NCI-H128 (cell line): ENCODE results near the gene PLCH2.
A peak's percentile ranks its signal among the peaks of the same experiment; 100 is the strongest.
"Not testable (repeated sequence)": the region's sequence is repeated elsewhere in the genome, so short reads cannot be mapped to it uniquely, and the experiment has no call there.

Experiments
- DNase-seq: peaks from one replicate; lab custom pipeline; 2025; ENCODE audit not compliant: unreplicated experiment; lab: John Stamatoyannopoulos, UW

PLCH2 gene

GRCh38 chr1:2542246-2542915, 66.3 kb downstream of the PLCH2 start:
- no peak for DNase-seq

DNA sequence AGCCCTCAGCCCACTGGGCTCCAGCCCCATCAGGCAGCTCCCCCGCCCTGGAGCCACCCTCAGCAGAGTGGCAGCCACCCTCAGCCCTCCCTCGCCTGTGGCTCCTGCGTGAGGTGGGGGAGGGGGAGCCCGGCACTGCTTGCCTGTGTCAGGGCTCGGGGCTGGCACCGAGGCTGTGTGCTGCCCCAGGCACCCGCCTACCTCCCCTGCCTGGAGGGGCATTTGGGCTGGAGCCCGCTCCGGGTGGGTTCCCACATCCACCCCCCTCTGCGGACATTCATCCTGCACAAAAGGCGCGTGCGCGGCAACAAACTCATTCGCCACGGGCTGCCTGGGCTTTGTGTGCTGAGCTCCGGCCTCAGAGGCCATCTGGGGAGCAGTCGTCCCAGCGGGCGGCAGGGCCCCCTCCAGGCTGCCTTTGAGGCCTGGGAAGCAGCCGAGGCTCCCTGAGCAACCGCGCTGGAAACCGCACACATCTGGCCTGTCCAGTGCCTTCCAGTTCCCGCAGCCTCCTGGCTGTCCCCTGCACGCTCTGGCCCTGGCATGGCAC, 67.5 kb downstream of the PLCH2 start:
- DNase-seq, result no peak

DNA sequence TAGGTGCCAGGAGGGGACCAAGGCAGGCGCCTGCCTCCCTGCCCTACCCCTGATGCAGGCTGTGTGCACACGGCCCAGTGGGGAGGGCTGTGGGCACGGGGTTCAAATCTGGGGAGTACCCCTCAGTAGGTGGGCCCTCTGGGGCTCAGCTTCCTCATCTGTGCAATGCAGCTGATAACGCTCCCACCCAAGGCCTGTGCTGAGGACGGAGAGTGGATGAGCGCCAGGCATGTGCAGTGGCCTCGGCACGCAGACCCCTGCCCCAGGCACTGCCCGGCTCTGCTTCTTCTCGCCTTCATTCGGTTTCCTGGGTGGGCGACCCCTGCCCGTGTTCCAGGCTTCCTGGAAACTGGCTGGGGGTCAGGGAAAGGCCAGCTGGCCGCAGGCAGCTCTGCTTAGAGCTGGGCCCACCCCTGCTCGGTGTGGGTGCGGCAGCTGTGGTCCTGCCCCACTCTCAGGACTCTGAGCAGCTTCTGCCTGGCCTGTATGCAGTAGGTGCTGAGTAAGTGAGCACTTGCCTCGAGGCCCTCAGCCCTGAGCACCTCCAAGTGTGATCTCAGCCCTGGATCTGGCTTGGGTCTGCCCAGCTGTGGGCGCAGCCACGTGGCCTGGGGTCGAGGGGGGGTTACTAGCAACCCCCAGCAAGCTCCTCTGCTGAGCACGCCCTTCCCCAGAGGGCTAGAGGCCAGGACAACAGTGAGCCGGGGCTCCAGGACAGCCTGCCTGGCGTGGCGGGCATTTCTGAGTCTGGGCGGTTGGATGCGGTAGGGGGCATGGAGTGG, 68.2 kb downstream of the PLCH2 start:
- DNase-seq, result no peak

DNA sequence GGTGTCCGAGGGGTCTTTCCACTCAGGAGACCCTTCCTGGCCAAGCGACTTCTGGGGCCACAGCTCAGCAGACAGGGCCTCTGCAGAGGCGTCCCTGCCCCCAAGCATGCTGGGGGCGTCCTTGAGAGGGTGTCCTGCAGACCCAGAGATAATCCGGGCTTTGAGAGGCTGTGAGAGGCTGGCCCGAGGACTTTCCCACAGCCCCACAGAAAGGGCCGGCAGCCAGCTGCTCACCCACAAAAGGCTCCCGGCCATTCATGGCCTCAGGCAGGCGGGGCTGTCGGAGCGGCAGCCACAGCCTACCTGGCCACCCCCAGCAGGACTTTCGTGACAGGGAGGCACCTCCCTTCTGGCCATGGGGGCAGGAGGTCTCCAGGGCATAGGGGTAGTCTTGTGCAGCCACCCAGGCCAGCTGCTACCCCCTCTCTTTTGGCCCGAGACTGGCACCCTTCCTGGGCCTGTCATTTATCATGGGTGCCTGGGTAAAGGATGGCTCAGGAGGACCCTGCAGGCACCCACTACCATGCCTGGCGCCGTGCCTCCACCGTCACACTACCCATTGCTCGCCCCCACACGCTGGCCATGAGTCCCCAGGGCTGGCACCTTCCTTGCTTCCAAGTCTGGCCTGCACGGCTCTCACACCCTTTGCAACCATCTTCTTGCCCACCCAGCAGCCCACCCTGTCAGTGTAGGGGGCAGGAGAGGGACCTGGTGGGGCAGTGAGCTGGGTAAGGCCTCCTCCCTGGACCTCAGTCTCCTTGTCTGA, 69.0 kb downstream of the PLCH2 start:
- no peak for DNase-seq

- no peak for DNase-seq
These were observed 69.8 kb downstream of the PLCH2 start for GRCh38 chr1:2545754-2546514.

DNA sequence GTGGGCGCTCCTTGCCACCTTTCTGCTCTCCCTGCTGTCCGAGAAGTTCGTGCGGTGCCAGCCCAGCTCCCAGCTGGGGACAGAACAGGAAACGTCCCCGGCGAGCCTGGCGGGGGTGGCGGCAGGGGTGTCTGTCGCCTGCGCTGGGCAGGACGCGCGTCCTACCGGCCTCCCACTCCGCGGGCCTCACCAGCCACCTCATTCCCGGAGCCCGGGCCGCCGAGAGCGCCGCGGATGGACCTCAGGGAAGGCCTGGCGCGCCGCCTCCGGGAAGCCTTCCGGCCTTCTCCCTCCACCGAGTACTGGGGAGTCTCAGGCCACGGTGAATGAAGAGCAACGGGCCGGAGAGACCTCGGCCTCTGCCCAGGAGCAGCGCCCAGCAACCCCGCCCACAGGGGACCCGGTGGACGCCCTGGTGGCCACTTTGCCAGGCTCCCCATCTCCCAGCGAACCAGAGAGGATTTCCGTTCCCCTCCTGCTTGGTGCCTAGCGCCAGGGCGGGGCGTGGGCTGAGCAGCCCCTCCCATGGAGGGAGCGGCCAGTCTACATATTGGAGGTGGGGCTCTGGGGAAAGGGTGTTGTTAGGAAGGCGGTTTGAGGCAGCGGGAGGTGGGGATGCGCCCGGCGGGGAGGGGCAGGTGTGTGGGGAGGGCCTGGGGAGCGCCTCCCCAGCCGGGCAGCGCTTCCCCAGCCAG, 70.6 kb downstream of the PLCH2 start:
- no peak for DNase-seq

GRCh38 chr1:2547210-2548067, 71.3 kb downstream of the PLCH2 start:
- DNase-seq, result no peak

GRCh38 chr1:2548068-2548589, 72.0 kb downstream of the PLCH2 start:
- DNase-seq, result peak; percentile 56

- DNase-seq, result not testable (repeated sequence)
These were observed 73.4 kb downstream of the PLCH2 start for GRCh38 chr1:2549367-2550029.

GRCh38 chr1:2550309-2550861, 74.3 kb downstream of the PLCH2 start:
- not testable (repeated sequence) for DNase-seq

GRCh38 chr1:2551544-2551943, 75.5 kb downstream of the PLCH2 start:
- not testable (repeated sequence) for DNase-seq

DNA sequence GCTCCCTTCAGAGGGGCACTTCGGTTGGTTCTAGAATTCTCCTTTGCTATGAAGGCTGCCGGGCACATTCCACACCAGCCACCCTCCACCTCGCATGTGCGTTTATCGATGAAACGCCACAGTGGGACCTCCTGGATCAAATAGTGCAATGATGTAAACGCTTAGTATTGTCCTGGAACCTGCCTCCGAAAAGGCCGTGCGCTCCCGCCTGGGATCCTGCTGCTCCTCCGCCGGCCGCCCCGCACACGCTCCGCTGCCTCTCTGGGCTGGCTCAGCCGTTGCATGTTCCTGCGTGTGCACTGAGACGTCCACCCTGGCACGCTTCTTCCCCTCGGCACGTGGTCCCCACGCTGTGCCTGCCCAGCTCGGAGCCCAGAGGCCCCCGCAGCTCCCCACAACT, 76.1 kb downstream of the PLCH2 start:
- no peak for DNase-seq

DNA sequence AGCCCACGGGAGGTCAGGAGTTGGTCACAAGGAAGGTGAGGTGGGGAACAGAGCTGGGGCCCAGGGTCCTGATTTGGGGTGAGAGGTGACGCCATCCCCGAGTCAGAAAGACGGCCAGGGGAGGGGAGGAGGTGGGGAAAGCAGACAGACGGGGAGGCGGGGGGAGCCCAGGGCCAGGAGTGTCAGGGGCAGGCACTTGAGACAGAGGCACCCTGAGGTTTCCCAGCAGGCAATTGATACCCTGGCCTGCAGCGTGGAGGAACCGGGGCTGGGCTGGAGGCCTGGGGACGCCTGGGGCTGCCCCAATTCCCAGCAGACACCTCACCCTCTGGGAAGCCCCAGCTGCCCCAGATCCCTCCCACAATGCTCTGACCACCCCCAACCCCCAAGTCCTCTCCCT, 77.0 kb downstream of the PLCH2 start:
- DNase-seq, result not testable (repeated sequence)

DNA sequence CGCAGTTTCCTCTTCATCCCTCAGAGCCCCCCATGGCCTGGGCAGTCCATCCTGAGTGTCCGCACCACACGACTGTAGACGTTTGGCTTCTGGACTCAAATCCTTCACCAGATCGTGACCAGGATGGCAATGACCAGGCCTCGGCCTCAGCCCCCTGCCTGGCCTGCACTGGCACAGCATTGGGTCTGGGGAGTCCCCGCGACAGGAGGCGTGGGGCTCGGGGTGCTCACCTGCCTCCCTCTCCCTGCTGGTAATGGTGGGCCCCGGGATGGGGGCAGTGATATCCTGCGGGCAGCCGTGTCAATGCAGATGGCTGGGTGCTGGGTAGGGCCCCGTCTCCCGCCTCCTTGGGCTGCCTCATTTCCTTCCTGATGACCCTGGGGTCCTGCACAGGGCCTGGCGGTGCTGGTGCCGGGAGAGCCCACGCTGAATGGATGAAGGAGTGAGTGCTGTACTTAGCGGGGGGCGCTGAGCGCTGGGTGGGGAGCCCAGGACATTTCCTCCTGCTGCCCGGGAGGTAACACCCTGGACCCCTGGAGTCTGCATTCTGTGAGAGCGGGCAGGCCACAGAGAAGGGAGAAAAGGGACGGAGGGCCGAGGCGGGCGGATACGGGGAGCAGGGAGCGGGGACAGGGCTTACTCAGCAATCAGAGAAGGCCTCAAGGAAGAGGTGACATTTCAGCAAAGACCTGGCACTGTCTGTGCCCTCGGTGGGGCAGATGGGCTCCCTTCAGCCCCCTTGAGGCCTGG, 78.0 kb downstream of the PLCH2 start:
- no peak for DNase-seq

DNA sequence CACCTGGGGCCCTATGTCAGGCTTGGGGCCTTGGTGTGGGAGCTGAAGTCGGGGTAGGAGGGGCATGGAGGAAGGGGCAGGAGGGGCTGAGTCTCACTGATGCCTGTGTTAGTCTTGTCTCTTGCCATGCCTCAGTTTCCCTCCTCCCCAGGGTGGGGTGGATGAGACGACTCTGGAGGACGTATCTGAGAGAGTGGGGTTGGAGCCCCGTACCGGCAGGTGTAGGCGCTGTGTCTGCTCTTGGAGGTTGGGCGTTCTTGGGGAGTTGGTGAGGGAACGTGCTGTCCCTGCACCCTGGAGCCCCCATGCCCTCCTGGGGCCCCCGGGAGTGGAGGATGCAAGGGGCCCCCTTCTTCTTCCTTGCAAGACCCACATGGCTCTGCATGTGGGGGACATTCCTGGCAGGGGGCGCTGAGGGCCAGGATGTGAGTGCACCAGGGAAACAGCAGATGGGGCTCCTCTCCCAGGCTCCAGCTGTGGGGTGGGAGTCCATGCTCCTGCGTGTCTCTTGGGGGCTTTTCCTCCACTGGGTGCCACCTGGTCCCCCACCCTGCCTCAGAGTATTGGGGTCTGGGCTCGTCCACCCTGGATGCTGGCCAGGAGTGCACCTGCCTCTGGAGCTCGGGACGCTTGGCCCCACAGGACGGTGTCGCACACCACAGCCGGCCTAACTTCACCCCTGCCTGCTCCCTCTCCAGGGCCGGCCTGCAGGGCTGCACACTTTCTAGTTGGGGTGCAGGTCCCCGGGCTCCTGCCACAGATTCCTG, 78.7 kb downstream of the PLCH2 start:
- no peak for DNase-seq
